HG03095 (cell line): Measurements from ENCODE around the gene MOB1A.
A peak's percentile ranks its signal among the peaks of the same experiment; 100 is the strongest.
"Not testable (repeated sequence)": the region's sequence is repeated elsewhere in the genome, so short reads cannot be mapped to it uniquely, and the experiment has no call there.

ENCODE experiments used
- ATAC-seq: cut with Tn5 transposase; IDR thresholded peaks from one replicate; pipeline ENCODE4 v1.9.1; 2021; ENCODE audit warnings: moderate library complexity; ENCODE audit not compliant: unreplicated experiment

Gene MOB1A

GRCh38 chr2:74178211-74179062 is at the start of gene MOB1A:
Gene MOB1A (minus strand): TSS chr2:74178879. CDS start chr2:74178674, 205 bp downstream.
- ATAC-seq, result peak; percentile 79

DNA sequence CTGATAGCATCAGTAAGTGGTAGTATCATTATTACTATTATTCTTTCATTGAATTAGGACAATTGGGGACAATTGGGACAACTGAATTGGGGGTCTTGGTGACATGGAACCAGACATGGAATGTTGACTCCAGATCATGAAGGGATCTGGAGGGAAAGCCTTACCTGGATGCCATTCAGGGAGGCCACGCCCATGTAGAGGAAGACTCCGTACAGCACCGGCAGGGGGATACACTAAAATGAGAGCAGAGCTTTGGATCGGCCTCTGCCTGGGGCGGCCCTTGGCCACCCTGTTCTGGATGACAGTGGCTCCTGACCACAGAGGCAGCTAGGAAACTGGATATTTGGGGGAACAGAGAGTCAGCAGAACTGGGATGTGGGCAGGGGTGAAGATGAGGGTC is 49.0 kb upstream of the MOB1A start:
- ATAC-seq, result no peak

GRCh38 chr2:74226648-74227213 is 48.1 kb upstream of the MOB1A start:
- no peak for ATAC-seq

- ATAC-seq, result no peak
These were observed 47.2 kb upstream of the MOB1A start for GRCh38 chr2:74225698-74226459.

DNA sequence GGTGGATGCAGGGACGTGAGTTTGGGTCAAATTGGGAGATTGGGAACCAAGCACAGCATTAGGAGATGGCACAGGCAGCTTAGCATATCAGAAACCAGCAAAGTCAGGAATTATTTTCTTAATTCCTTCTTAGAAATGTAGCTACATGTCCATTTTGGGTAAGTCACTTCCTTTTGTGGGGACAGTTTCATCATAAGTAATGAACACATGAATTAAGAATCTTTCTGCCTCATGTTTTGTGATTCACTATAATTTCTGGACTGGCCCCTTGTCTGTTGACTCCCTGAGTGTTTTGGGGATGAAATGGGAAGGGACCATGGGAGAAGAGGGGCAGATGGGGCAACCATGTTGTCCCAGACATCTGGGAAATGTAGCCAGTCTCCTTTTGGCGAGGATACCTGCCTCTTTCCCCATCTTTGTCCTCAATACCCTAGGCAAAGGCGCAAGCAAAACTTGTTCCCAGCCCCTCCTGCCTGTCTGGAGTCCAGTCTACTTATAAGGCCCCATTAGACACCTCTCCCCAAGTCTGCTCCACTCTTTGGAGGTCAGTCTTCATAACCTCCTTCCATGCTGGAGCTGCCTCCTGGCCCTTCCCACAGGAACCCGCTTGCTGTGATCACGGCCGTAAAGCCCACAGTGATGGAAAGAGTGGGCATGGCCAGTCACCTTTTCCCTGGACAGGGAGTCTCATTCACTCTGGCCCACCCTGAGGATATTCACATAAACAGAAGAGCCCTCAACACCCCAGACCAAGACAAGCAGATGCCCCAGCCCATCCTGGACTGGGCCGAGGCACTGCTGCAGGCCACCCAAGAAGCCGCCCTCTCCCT is 45.5 kb upstream of the MOB1A start:
- no peak for ATAC-seq

DNA sequence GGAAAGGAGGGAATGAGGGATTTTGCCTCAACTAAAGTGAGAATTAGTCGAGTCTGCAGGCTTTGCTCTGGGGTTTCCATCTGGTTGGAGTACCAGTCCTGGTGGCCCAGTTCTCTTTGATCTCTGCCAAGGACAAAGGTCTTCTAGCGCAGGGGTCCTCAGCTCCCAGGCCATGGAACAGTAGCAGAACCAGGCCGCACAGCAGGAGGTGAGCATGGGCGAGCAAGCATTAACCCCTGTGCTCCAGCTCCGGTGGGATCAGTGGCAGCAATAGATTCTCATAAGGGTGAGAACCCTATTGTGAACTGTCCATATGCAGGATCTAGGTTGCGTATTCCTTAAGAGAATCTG is 43.6 kb upstream of the MOB1A start:
- ATAC-seq, result no peak

DNA sequence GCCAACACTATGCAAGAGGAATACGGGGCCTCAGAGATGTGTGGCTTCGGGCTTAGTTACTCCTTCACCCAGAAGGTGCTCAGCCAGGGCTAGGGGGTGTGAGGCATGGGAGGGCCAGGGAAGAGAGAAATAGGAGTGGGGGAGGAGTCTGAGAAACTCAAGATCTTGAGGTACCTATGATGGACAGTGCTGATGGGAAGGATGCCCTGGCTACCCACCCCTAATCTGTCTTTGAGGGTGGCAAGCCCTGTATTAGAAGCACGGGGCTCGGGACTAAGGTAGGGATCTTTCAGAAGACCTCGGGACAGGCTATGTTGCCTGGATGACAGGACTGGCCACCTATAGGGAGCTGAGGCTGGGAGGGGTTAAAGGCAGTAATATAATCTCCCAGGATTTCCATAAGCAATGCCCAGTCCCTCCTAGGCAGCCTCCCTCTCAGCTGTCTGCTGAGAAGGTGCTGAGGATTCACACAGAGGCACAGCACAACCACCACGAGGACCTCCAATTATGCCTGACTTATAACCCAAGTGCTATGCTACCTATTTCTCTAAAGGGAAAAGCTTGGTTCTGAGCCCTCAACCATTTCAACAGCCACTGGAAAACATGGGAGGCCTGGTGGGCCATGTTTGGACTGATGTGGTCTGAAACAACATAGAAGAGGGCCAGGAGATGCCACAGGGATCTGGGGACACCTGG is 43.1 kb upstream of the MOB1A start:
- no peak for ATAC-seq

DNA sequence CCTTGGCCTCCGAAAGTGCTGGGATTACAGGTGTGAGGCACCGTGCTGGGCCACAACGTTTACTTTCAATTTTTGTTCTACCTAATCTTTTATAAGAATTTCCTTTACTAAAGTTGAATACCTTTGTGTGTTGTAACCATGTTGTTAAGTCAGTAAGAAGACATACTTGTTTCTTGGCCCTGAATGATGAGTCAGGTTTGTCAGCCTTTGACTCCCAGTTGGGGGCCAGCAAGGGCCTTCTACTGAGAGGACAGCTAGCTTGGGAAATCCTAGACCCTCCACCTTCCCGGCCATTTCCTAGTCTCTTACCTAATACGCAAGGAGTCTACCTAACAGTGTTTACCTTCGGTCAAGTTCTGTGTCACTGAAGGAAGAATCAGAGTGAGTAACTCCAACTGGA is 42.4 kb upstream of the MOB1A start:
- no peak for ATAC-seq

DNA sequence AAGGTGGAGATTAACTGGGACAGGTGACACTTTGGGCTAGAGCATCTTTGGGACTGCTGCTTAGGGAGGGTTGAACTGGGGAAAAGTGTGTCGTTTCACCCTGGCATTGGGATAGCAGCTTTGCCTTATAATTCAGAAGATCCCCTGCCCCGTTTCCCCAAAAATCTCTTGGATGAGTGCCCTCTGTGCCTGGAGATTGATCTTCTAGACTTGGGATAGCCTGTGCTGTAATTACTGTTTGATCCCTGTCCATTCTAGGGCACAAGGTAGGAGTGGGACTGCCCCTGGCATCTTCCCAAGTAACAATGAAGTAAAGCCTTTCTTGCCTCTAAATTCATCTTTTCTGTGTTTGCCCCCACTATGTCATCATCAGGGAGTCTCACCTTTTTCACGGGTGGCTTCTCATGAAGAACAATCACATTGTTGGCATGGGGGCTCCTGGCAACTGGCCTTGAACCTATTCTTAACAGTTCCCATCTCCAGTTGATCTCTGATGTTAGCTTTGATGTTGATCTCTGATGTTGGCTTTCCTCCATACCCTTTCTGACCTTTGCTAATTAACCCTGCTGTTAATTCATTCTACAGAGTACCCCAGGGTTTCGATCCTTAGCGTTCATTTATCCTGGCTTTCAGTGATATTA is 41.3 kb upstream of the MOB1A start:
- no peak for ATAC-seq

DNA sequence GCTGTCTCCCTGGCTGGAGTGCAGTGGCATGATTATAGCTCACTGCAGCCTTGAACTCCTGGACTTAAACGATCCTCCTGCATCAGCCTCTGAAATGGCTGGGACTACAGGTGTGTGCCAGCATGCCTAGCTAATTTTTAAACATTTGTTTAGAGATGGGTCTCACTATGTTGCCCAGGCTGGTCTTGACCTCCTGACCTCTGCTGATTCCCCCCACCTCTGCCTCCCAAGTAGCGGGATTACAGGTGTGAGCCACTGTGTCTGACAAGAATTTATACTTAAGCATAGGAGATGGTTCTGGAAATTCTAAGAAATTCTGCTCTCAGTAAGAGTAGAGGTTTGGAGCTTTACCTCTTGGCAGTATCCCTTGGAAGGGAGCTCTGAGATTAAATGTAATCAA is 38.0 kb upstream of the MOB1A start:
- no peak for ATAC-seq

- not testable (repeated sequence) for ATAC-seq
These were observed 37.1 kb upstream of the MOB1A start for GRCh38 chr2:74215771-74216170.

DNA sequence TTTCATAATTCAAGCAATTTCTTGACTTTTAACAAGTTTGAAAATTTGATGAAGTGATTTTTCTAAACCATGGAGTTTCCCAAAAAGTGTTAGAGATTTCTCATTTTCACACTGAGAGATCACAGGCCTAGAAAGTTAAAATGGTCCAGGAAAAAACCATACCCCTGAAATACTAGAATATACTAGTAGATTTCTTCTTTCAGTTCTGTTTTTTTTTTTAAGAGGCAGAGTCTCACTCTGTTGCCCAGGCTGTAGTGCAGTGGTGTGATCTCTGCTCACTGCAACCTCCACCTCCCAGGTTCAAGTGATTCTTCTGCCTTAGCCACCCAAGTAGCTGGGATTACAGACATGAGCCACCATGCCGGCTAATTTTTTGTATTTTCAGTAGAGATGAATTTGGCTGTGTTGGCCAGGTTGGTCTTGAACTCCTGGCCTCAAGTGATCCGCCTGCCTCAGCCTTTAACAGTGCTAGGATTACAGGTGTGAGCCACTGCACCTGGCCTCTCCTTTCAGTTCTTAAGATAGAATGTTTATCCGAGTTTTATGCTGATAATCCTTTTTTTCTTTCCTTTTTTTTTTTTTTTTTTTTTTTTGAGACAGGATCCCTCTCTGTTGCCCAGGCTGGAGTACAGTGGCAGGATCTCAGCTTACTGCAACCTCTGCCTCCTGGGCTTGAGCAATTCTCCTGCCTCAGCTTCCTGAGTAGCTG is 34.2 kb upstream of the MOB1A start:
- ATAC-seq, result no peak

- ATAC-seq, result peak; percentile 62
These were observed 27.6 kb upstream of the MOB1A start for GRCh38 chr2:74206180-74206688.

GRCh38 chr2:74205596-74205995 is 26.9 kb upstream of the MOB1A start:
- no peak for ATAC-seq

GRCh38 chr2:74205113-74205512 is 26.4 kb upstream of the MOB1A start:
- no peak for ATAC-seq

GRCh38 chr2:74204436-74204835 is 25.8 kb upstream of the MOB1A start:
- ATAC-seq, result no peak

DNA sequence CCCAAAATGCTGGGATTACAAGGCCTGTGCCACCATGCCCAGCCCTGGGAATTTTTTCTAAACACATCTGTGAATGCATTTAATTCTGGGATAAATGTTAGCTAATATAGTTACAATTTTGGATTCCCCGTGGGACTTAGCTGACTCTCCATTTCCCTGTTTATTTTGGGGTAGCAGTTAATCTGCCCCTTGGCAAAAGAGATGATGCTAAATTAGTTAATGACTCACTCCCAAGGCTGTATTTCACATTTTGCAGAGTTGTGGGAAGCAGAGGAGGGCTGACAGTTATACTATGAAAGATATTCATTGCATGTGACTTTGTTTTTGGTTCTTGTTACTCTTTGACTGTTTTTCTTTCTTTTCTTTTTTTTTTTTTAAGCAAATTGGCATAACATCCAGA is 22.9 kb upstream of the MOB1A start:
- ATAC-seq, result no peak

DNA sequence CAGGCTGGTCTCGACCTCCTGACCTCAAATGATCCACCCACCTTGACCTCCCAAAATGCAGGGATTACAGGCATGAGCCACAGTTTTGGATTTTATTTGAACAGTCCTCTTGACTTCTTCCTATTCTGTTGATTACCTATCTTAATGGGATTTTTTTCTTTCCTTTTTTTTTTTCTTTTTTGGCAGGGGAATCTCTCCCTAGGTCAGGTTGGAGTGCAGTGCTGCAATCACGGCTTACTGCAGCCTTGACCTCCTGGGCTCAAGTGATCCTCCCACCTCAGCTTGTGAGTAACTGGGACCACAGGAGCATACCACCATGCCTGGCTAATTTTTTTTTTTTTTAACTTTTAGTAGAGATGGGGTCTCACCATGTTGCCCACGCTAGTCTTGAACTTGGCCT is 22.5 kb upstream of the MOB1A start:
- no peak for ATAC-seq

- no peak for ATAC-seq
These were observed 21.2 kb upstream of the MOB1A start for GRCh38 chr2:74199871-74200305.
